Immature natural killer cell (primary cell): Measurements from ENCODE around the gene RASIP1. TPM values are rescaled to one million over a fixed set of nuclear protein-coding genes. Genes with fewer than 3 reads are reported as not detected.
A peak's percentile ranks its signal among the peaks of the same experiment; 100 is the strongest.
"Not testable (repeated sequence)": the region's sequence is repeated elsewhere in the genome, so short reads cannot be mapped to it uniquely, and the experiment has no call there.

Experiments
- DNase-seq, 3 donors: peaks; one replicate each; pipeline ENCODE4 v3.0.0; 2022; ENCODE audit warnings: mixed read lengths in 1 of 3
- H3K27ac Mint-ChIP-seq, 6 donors: one replicate each; pipeline ENCODE4 v1.8.0; 2020; ENCODE audit warnings: mixed read lengths in 6 of 6, mild to moderate bottlenecking in 5 of 6, inconsistent platforms in 4 of 6, moderate library complexity in 3 of 6
- H3K27me3 Mint-ChIP-seq, 3 donors: one replicate each; pipeline ENCODE4 v1.8.0; 2020 to 2021; ENCODE audit warnings: low read depth in 3 of 3, mild to moderate bottlenecking in 3 of 3, mixed read lengths in 3 of 3, moderate library complexity in 3 of 3, inconsistent platforms in 1 of 3
- H3K36me3 Mint-ChIP-seq, 3 donors: one replicate each; pipeline ENCODE4 v1.8.0; 2020; ENCODE audit warnings: mixed read lengths in 3 of 3, inconsistent platforms in 2 of 3, mild to moderate bottlenecking in 2 of 3
- H3K4me1 Mint-ChIP-seq, 2 donors: one replicate each; pipeline ENCODE4 v1.8.0; 2020; ENCODE audit warnings: inconsistent platforms in 2 of 2, mild to moderate bottlenecking in 2 of 2, mixed read lengths in 2 of 2, moderate library complexity in 1 of 2
- H3K4me3 Mint-ChIP-seq, 5 donors: one replicate each; pipeline ENCODE4 v1.8.0; 2020; ENCODE audit warnings: mild to moderate bottlenecking in 5 of 5, mixed read lengths in 5 of 5, inconsistent platforms in 3 of 5, moderate library complexity in 3 of 5
- H3K9me3 Mint-ChIP-seq, 6 donors: one replicate each; pipeline ENCODE4 v1.8.0; 2020; ENCODE audit warnings: mild to moderate bottlenecking in 6 of 6, mixed read lengths in 6 of 6, inconsistent platforms in 4 of 6, moderate library complexity in 3 of 6
- polyA plus RNA-seq, 3 donors: library from polyadenylated mRNA; unstranded; fragments of 300-500 nt; fragmentation: Illumina TruSeq; gene quantifications; one replicate each; pipeline ENCODE4 v1.2.3, GENCODE V29; 2021

The RASIP1 gene
- polyA plus RNA-seq, 3 donors from 2014 or later, result 0.10 TPM; not detected in 2

DNA sequence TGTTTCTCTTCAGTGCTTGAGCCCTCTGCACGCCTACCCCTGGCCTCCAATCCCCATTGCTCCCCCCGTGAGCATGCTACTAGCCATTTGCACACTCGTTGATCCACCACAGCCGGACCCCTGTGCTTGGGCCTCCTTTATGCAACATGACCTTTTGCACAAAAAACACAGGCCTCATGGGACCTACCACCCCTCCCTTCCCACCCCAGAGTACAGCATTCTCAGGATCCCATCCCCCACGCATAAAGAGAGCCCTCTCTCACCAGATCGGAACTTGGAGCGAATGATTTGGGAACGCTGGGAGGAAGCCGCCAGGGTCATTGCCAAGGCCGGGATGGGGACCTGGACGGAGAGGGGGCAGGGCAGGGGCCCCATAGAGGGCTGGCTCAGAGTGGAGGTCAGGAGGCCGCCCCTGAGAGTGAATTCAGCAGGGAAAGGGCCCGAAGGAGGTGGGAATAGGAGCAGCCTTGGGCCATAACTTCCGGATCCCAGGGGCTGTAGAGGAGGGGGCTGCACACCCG lies 21.6 kb downstream of the RASIP1 start:
- peaks cover 17 to 23% of the 10 kb centered on the region in 2 donors for H3K4me1 Mint-ChIP-seq
- H3K27me3 Mint-ChIP-seq, result peaks cover 2 to 5% (median 4%) of the 10 kb centered on the region in 3 donors
- H3K9me3 Mint-ChIP-seq, result no peaks in the 10 kb centered on the region
- no peak for DNase-seq
- H3K4me3 Mint-ChIP-seq, result peak overlapping the region in 1 of 5 donors; percentile 4
- no peaks in the 10 kb centered on the region for H3K36me3 Mint-ChIP-seq
- H3K27ac Mint-ChIP-seq, result peak overlapping the region in 3 of 6 donors; percentile 67 to 78 (median 69)

GRCh38 chr19:48718106-48718505 lies 22.3 kb downstream of the RASIP1 start:
- not testable (repeated sequence) for H3K9me3 Mint-ChIP-seq, H3K4me3 Mint-ChIP-seq, H3K36me3 Mint-ChIP-seq, H3K27ac Mint-ChIP-seq, DNase-seq, H3K27me3 Mint-ChIP-seq
- H3K4me1 Mint-ChIP-seq, result peaks cover 19 to 25% of the 10 kb centered on the region in 2 donors

DNA sequence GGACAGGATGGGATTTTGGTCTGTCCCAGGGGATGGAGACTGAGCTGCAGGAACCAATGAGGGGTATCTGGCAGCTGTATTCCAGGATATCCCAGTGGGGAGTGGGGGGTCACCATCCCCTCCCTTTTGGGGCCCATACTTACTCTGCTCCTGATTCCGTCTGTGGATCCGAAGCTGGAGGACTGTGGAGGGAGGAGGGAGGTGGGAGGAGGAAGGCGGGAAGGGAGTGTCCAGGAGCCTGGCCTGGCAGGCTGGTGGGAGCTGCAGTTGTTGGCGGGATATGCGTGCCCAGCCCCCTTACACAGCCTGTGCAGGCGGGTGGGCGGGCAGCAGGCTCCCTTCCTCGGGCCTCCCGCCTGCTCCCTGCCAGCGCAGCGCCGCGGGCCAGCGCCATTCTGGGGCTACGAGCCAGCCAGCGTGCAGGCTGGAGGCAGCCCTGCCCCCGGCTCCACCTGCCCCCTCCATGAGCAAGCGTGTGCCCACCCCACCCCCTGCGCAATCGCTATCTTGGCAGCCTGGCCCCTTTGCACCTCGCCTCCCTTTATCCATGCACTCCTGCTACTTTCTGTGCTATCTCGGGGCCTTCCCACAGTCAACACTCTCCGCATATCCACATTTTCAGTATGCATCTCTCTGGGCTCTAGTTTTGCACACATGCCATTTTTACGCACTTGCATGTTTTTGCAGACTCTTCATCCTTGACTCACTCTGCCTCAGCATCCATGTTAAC lies 23.7 kb downstream of the RASIP1 start:
- Mint-ChIP-seq H3K27ac (peak overlapping the region in 1 of 6 donors; percentile 45), H3K36me3 (no peaks in the 10 kb centered on the region), H3K27me3 (peaks cover 2 to 4% (median 3%) of the 10 kb centered on the region in 3 donors), H3K4me3 (peak overlapping the region in 2 of 5 donors; percentile 17 to 71), H3K9me3 (no peaks in the 10 kb centered on the region), H3K4me1 (peaks cover 19 to 25% of the 10 kb centered on the region in 2 donors)
- no peak for DNase-seq

- peaks cover 12 to 20% of the 10 kb centered on the region in 2 donors for H3K4me1 Mint-ChIP-seq
- no peak for DNase-seq
- H3K4me3 Mint-ChIP-seq, result peak overlapping the region in 3 of 5 donors; percentile 51 to 68 (median 60)
- H3K9me3 Mint-ChIP-seq, result no peaks in the 10 kb centered on the region
- no peak overlapping the region for H3K27ac Mint-ChIP-seq
- H3K36me3 Mint-ChIP-seq, result no peaks in the 10 kb centered on the region
- H3K27me3 Mint-ChIP-seq, result peaks cover 2 to 4% (median 3%) of the 10 kb centered on the region in 3 donors
Observed at GRCh38 chr19:48715681-48716171, 24.7 kb downstream of the RASIP1 start.

DNA sequence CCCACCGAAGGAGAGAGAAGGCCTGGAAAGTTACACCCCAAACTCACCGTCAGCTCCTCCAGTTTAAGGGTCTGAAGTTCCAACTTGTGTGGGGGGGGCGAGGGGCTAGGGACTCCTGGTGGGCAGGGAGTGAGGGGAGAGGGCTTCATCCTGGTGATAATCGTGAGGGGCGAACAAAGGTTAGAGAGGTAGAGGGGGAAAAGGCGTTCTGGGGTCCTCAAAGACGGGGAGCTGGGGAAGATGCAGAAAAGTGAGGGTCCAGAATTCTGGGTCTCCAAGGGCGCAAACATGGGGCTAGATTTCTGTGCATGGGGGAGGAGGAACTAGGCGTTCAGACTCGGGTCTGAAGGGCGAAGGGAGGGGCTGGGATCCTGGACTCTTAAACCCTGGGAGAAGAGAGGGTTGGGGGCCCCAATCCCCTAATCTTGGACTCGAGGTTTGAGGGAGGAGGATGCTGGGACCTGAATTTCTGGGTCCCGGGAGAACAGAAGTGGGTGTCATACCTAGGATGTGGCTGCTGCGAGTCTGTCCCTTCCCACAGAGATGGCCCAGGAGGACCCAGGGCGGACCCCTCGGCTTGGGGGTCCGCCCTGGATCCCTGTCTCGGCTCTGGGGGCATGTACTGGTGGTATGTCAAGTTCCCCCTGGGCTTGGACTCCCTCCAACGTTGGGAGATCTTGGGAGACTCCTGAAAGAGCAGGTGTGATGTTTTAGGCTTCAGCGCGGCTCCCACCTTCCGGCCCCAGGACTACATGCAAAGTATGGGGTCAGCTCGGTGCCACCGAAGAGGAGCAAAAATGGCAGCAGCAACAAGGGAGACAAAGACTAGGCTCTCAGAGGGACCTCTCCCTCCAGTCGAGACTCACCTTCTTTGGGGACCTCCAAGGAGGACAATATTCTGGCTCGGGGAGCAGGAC lies 25.4 kb downstream of the RASIP1 start:
- Mint-ChIP-seq H3K27ac (peak overlapping the region; percentile 43 to 88 (median 73)), H3K4me3 (peak overlapping the region; percentile 74 to 86 (median 81)), H3K27me3 (peaks cover 2 to 4% (median 3%) of the 10 kb centered on the region in 3 donors), H3K9me3 (no peaks in the 10 kb centered on the region), H3K36me3 (no peaks in the 10 kb centered on the region), H3K4me1 (peaks cover 11 to 14% of the 10 kb centered on the region in 2 donors)
- no peak for DNase-seq

GRCh38 chr19:48713864-48714755 lies 26.3 kb downstream of the RASIP1 start:
- Mint-ChIP-seq H3K27ac (peak overlapping the region; percentile 43 to 88 (median 76)), H3K27me3 (peaks cover 2 to 4% (median 3%) of the 10 kb centered on the region in 3 donors), H3K36me3 (no peaks in the 10 kb centered on the region), H3K4me1 (peaks cover 11 to 14% of the 10 kb centered on the region in 2 donors), H3K9me3 (no peaks in the 10 kb centered on the region), H3K4me3 (peak overlapping the region; percentile 78 to 86 (median 84))
- peak; percentile 98 to 99 (median 98) for DNase-seq

- peaks cover 11 to 14% of the 10 kb centered on the region in 2 donors for H3K4me1 Mint-ChIP-seq
- no peaks in the 10 kb centered on the region for H3K9me3 Mint-ChIP-seq
- peak overlapping the region; percentile 78 to 86 (median 84) for H3K4me3 Mint-ChIP-seq
- no peaks in the 10 kb centered on the region for H3K36me3 Mint-ChIP-seq
- peaks cover 2 to 4% (median 3%) of the 10 kb centered on the region in 3 donors for H3K27me3 Mint-ChIP-seq
- DNase-seq, result no peak
- peak overlapping the region in 4 of 6 donors; percentile 7 to 78 (median 41) for H3K27ac Mint-ChIP-seq
Observed at GRCh38 chr19:48713041-48713863, 27.2 kb downstream of the RASIP1 start.

DNA sequence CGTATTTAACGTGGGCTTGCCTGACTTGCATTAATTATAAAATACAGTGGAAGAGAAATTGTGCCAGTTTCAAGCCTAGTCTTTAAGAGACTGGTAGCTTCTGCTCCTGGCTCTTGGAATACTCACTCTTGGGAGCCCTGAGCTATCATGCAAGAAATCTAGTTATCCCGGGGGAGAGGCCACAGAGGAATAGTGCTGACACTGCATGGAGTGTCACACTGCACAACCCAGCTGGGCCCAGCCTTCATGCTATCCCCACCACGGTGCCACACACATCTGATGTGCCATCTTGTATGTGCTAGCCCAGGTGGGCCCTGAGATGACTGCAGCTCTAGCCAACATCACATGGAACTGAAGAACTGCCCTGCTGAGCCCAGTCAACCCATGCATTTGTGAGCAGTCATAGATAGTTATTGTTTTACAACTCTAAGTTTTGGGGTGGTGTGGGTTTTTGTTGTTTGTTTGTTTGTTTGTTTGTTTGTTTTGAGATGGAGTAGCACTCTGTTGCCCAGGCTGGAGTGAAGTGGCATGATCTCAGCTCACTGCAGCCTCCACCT lies 29.2 kb downstream of the RASIP1 start:
- H3K27ac Mint-ChIP-seq, result no peak overlapping the region
- peaks cover 2 to 3% (median 3%) of the 10 kb centered on the region in 3 donors for H3K27me3 Mint-ChIP-seq
- no peak for DNase-seq
- peaks cover 11 to 14% of the 10 kb centered on the region in 2 donors for H3K4me1 Mint-ChIP-seq
- H3K9me3 Mint-ChIP-seq, result no peaks in the 10 kb centered on the region
- H3K36me3 Mint-ChIP-seq, result peaks cover 4 to 5% (median 4%) of the 10 kb centered on the region in 3 donors
- peak overlapping the region in 2 of 5 donors; percentile 18 to 25 for H3K4me3 Mint-ChIP-seq

GRCh38 chr19:48708471-48708870 lies 31.9 kb downstream of the RASIP1 start:
- Mint-ChIP-seq H3K4me3 (no peak overlapping the region), H3K36me3 (peaks cover 4 to 9% (median 4%) of the 10 kb centered on the region in 3 donors), H3K27ac (no peak overlapping the region)

DNA sequence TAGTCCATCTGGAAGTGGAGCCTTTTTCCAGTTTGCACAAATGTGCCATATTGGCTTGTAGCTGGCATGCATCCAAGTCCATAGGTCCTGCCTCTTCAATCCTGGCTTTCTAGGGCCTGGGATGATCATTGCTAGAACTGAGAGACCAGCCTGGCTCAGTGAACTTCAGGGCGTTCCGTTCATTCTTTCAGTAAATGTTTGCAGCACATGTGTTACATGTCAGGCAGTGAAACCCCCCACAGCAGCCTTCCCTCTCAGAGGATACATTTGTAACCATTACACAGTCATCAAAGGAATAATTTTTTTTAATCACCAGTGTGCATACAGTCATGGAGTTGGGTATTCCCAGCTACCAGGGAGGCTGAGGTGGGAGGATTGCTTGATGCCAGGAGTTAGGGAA lies 35.0 kb downstream of the RASIP1 start:
- Mint-ChIP-seq H3K4me1 (no peaks in the 10 kb centered on the region), H3K9me3 (no peaks in the 10 kb centered on the region), H3K27ac (no peak overlapping the region), H3K27me3 (peaks cover 0 to 2% (median 0%) of the 10 kb centered on the region in 3 donors), H3K36me3 (peaks cover 4 to 19% (median 9%) of the 10 kb centered on the region in 3 donors), H3K4me3 (no peak overlapping the region)
- DNase-seq, result no peak

More at GRCh38 chr19:48708471-48708870, 31.9 kb downstream of the RASIP1 start:
- Mint-ChIP-seq H3K27me3 (peaks cover 0 to 2% (median 0%) of the 10 kb centered on the region in 3 donors), H3K9me3 (no peaks in the 10 kb centered on the region), H3K4me1 (peaks cover 0 to 2% of the 10 kb centered on the region in 2 donors)
- DNase-seq, result no peak

GRCh38 chr19:48703316-48703715 lies 37.1 kb downstream of the RASIP1 start:
- peaks cover 4 to 19% (median 13%) of the 10 kb centered on the region in 3 donors for H3K36me3 Mint-ChIP-seq
- no peak for DNase-seq
- H3K9me3 Mint-ChIP-seq, result no peaks in the 10 kb centered on the region
- no peaks in the 10 kb centered on the region for H3K4me1 Mint-ChIP-seq
- H3K4me3 Mint-ChIP-seq, result no peak overlapping the region
- no peak overlapping the region for H3K27ac Mint-ChIP-seq
- H3K27me3 Mint-ChIP-seq, result peaks cover 0 to 5% (median 1%) of the 10 kb centered on the region in 3 donors

DNA sequence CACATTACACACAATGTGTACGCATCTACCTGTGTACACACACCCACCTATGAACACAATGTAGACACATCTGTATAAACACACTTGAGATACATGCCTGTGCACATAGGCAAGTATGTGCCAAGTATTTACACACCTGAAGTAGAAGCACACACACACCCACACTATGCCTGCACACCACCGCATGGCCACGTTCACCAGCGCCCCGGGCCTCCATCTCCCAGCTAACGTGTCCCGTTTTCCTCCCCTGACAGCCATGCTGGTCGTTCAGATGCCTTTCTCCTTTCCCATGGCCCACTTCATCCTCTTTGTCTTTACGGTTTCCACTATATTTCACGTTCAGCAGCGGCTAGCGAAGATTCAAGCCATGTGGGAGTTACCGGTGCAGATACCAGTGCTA lies 37.7 kb downstream of the RASIP1 start:
- Mint-ChIP-seq H3K36me3 (peaks cover 4 to 19% (median 13%) of the 10 kb centered on the region in 3 donors), H3K27me3 (peaks cover 0 to 3% (median 1%) of the 10 kb centered on the region in 3 donors), H3K4me3 (no peak overlapping the region), H3K27ac (no peak overlapping the region), H3K9me3 (no peaks in the 10 kb centered on the region), H3K4me1 (no peaks in the 10 kb centered on the region)
- no peak for DNase-seq
